HepG2 (cell line): ENCODE data around the gene SRXN1.

ENCODE experiments used
- BORCS8-MEF2B ChIP-seq: sonication (generic); formaldehyde crosslinking; IDR thresholded peaks from 2 replicates; pipeline ENCODE4 v1.8.0; 2022; ENCODE audit warnings: mild to moderate bottlenecking, missing genetic modification reagents
- EP300 ChIP-seq, 3 experiments: sonication (generic) in 1 of 3; formaldehyde crosslinking in 1 of 3; IDR thresholded peaks; 2 replicates each; pipeline versions ENCODE4 v1.5.1 to v1.6.1; 2011 to 2020; ENCODE audit warnings: low read depth in 2 of 3, low read length in 2 of 3, borderline replicate concordance in 1 of 3, improper control_type of control experiment in 1 of 3, mild to moderate bottlenecking in 1 of 3, missing genetic modification reagents in 1 of 3, moderate library complexity in 1 of 3
- EZH2 ChIP-seq: conservative IDR thresholded peaks from 2 replicates; pipeline ENCODE4 v1.6.1; 2012; ENCODE audit warnings: mild to moderate bottlenecking, low read depth, low read length, moderate library complexity
- HDAC2 ChIP-seq: sonication (generic); formaldehyde crosslinking; IDR thresholded peaks from 2 replicates; pipeline ENCODE4 v1.4.0; 2020; ENCODE audit warnings: missing genetic modification reagents
- PHF8 ChIP-seq: sonication (generic); formaldehyde crosslinking; IDR thresholded peaks from 2 replicates; pipeline ENCODE4 v1.5.0; 2020; ENCODE audit warnings: missing genetic modification reagents
- POLR2A ChIP-seq, 2 experiments: IDR thresholded peaks; 2 replicates each; pipeline ENCODE4 v1.6.1; 2011; ENCODE audit warnings: low read depth in 2 of 2, low read length in 2 of 2, mild to moderate bottlenecking in 1 of 2, moderate library complexity in 1 of 2; ENCODE audit not compliant: insufficient read depth in 1 of 2
- POLR2AphosphoS5 ChIP-seq: IDR thresholded peaks from 2 replicates; pipeline ENCODE4 v1.6.1; 2012; ENCODE audit warnings: low read depth, low read length
- RAD21 ChIP-seq: fragments of 450-650 bp; formaldehyde crosslinking; IDR thresholded peaks from 2 replicates; pipeline ENCODE4 v1.5.0; 2020; ENCODE audit warnings: mild to moderate bottlenecking
- ZC3H13 ChIP-seq: sonication (generic); formaldehyde crosslinking; IDR thresholded peaks from 2 replicates; pipeline ENCODE4 v1.8.1; 2023; ENCODE audit warnings: mild to moderate bottlenecking, missing genetic modification reagents, moderate library complexity
- ZNF354B ChIP-seq: sonication (generic); formaldehyde crosslinking; IDR thresholded peaks from 2 replicates; pipeline ENCODE4 v1.8.0; 2022; ENCODE audit warnings: mild to moderate bottlenecking, missing genetic modification reagents
- TF ChIP-seq, protein P1 (sequence below): sonication (generic); formaldehyde crosslinking; IDR thresholded peaks from 2 replicates; pipeline ENCODE4 v1.5.0; 2020; ENCODE audit warnings: mild to moderate bottlenecking, missing genetic modification reagents, moderate library complexity
- TF ChIP-seq, protein P2 (sequence below): conservative IDR thresholded peaks from 2 replicates; pipeline ENCODE4 v1.6.1; 2018; ENCODE audit warnings: missing genetic modification reagents
- TF ChIP-seq, protein P3 (sequence below): sonication (generic); formaldehyde crosslinking; IDR thresholded peaks from 2 replicates; pipeline ENCODE4 v1.4.0; 2020; ENCODE audit warnings: mild to moderate bottlenecking, missing genetic modification reagents
- TF ChIP-seq, protein P4 (sequence below): sonication (generic); formaldehyde crosslinking; IDR thresholded peaks from 2 replicates; pipeline ENCODE4 v1.4.0; 2020; ENCODE audit warnings: missing genetic modification reagents

DNA sequence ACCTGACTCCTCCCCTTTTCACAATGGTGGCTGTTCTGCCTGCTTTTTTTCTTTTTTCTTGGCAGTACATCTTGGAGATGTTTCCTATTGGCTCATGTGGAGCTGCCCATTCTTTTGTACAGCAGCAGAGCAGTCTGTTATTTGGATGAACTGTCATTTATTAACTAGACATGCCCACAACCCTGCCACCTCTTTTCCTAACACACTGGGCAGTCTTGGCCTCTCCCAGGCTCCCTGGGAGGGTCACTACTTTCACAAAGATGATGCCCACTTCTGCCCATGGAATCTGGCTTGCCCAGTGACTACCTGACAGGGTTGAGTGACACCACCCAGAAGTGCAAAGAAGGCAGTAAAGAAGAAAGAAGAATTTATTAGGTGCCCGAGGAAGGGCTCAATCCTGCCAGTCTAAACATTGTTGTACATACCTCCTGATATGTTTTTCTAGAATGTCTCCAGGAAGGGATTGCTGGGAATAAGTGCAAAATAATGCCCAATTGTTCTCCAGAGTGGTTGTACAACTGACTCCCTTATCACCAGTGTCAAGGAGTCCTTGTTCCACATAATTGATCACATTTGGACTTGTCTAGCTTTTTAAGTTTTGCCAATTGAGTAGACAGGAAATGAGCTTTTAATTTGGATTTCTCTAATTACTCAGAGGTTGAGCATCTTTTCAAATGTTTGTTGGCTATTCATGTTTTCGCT is 42.3 kb upstream of the SRXN1 start:
- TF ChIP-seq ZNF354B (CRISPR knock-in tag) (no peak), BORCS8-MEF2B (CRISPR knock-in tag) (no peak), POLR2A (IDR thresholded peaks at IDR 0.05; ENCODE audit: insufficient read depth in 1 of 2, low read depth in 2 of 2, low read length in 2 of 2) (no peak), EP300 (IDR thresholded peaks at IDR 0.05; ENCODE audit: low read depth in 2 of 2, low read length in 2 of 2) (no peak), EP300 (CRISPR knock-in tag; IDR thresholded peaks at IDR 0.05; ENCODE audit: borderline replicate concordance) (no peak), RAD21 (no peak), ZC3H13 (CRISPR knock-in tag) (no peak), PHF8 (CRISPR knock-in tag) (no peak), HDAC2 (CRISPR knock-in tag) (no peak), EZH2 (no peak), POLR2AphosphoS5 (no peak)
- TF ChIP-seq, protein P1, sequence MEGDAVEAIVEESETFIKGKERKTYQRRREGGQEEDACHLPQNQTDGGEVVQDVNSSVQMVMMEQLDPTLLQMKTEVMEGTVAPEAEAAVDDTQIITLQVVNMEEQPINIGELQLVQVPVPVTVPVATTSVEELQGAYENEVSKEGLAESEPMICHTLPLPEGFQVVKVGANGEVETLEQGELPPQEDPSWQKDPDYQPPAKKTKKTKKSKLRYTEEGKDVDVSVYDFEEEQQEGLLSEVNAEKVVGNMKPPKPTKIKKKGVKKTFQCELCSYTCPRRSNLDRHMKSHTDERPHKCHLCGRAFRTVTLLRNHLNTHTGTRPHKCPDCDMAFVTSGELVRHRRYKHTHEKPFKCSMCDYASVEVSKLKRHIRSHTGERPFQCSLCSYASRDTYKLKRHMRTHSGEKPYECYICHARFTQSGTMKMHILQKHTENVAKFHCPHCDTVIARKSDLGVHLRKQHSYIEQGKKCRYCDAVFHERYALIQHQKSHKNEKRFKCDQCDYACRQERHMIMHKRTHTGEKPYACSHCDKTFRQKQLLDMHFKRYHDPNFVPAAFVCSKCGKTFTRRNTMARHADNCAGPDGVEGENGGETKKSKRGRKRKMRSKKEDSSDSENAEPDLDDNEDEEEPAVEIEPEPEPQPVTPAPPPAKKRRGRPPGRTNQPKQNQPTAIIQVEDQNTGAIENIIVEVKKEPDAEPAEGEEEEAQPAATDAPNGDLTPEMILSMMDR (CRISPR knock-in tag), result no peak
- TF ChIP-seq, protein P2, sequence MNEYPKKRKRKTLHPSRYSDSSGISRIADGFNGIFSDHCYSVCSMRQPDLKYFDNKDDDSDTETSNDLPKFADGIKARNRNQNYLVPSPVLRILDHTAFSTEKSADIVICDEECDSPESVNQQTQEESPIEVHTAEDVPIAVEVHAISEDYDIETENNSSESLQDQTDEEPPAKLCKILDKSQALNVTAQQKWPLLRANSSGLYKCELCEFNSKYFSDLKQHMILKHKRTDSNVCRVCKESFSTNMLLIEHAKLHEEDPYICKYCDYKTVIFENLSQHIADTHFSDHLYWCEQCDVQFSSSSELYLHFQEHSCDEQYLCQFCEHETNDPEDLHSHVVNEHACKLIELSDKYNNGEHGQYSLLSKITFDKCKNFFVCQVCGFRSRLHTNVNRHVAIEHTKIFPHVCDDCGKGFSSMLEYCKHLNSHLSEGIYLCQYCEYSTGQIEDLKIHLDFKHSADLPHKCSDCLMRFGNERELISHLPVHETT (CRISPR knock-in tag), result no peak
- TF ChIP-seq, protein P3, sequence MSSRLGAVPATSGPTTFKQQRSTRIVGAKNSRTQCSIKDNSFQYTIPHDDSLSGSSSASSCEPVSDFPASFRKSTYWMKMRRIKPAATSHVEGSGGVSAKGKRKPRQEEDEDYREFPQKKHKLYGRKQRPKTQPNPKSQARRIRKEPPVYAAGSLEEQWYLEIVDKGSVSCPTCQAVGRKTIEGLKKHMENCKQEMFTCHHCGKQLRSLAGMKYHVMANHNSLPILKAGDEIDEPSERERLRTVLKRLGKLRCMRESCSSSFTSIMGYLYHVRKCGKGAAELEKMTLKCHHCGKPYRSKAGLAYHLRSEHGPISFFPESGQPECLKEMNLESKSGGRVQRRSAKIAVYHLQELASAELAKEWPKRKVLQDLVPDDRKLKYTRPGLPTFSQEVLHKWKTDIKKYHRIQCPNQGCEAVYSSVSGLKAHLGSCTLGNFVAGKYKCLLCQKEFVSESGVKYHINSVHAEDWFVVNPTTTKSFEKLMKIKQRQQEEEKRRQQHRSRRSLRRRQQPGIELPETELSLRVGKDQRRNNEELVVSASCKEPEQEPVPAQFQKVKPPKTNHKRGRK, result no peak
- TF ChIP-seq, protein P4, sequence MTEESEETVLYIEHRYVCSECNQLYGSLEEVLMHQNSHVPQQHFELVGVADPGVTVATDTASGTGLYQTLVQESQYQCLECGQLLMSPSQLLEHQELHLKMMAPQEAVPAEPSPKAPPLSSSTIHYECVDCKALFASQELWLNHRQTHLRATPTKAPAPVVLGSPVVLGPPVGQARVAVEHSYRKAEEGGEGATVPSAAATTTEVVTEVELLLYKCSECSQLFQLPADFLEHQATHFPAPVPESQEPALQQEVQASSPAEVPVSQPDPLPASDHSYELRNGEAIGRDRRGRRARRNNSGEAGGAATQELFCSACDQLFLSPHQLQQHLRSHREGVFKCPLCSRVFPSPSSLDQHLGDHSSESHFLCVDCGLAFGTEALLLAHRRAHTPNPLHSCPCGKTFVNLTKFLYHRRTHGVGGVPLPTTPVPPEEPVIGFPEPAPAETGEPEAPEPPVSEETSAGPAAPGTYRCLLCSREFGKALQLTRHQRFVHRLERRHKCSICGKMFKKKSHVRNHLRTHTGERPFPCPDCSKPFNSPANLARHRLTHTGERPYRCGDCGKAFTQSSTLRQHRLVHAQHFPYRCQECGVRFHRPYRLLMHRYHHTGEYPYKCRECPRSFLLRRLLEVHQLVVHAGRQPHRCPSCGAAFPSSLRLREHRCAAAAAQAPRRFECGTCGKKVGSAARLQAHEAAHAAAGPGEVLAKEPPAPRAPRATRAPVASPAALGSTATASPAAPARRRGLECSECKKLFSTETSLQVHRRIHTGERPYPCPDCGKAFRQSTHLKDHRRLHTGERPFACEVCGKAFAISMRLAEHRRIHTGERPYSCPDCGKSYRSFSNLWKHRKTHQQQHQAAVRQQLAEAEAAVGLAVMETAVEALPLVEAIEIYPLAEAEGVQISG (CRISPR knock-in tag), result no peak
